ENCODE data around the gene DNAH8.
A peak's percentile ranks its signal among the peaks of the same experiment; 100 is the strongest.

Gene DNAH8, protein sequence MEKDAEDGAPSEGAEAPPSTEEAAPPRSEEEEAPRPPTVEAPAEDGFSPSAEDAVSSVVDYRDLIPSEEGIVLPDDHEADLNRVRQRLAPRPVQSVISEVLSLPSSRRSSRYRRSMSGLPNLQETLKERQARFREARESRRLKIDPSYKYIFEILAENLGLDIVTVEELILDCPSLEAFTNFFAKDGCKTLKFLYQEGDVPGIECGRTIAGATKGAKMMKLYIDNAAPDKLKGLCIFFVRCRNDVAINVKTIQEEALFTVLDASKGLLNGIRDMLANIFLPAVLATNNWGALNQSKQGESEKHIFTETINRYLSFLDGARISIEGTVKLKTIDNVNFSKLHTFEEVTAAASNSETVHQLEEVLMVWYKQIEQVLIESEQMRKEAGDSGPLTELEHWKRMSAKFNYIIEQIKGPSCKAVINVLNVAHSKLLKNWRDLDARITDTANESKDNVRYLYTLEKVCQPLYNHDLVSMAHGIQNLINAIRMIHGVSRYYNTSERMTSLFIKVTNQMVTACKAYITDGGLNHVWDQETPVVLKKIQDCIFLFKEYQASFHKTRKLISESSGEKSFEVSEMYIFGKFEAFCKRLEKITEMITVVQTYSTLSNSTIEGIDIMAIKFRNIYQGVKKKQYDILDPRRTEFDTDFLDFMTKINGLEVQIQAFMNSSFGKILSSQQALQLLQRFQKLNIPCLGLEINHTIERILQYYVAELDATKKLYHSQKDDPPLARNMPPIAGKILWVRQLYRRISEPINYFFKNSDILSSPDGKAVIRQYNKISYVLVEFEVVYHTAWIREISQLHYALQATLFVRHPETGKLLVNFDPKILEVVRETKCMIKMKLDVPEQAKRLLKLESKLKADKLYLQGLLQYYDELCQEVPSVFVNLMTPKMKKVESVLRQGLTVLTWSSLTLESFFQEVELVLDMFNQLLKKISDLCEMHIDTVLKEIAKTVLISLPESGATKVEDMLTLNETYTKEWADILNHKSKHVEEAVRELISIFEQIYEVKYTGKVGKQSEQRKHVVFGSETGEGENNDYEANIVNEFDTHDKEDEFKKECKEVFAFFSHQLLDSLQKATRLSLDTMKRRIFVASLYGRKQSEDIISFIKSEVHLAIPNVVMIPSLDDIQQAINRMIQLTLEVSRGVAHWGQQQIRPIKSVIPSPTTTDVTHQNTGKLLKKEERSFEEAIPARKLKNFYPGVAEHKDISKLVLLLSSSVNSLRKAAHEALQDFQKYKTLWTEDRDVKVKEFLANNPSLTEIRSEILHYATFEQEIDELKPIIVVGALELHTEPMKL (N-terminal part only)

DNA sequence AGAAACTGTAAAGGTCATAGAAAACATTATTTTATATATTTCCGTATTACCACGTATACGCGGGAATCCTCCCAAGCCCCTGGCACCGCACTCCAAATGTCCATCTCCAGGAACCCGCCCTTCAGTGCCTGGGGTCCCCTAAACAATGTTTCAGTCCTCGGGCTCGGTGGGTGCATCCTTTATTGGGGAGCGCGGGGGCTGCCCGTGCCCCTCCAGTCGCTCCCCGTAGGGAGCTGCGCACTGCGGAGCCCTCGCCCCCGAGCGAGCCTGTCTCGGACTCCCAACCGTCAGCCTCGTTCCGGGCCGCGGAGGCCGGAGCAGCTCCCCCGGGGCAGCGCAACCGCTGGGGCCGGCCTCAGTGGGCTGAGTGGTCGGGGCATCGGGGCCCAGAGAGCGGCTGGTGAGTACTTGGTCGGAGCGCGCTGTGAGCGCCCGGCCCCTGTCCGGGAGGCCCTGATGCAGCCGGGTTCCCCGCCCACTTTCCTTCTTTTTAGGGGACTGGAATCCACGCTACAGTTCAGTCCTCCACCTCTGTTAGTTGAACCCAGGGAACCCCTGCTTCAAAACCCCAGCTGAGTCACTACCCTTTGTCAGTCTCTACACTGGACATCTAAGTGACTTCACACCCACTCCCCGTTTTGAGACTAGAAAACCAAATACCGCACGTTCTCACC is at the start of gene DNAH8:
Gene DNAH8 (plus strand): TSS at position 296 of the 674 bp plus-strand sequence. CDS start 7,499 bp downstream, outside the sequence.
- peak; percentile 53 for DNase-seq

DNA sequence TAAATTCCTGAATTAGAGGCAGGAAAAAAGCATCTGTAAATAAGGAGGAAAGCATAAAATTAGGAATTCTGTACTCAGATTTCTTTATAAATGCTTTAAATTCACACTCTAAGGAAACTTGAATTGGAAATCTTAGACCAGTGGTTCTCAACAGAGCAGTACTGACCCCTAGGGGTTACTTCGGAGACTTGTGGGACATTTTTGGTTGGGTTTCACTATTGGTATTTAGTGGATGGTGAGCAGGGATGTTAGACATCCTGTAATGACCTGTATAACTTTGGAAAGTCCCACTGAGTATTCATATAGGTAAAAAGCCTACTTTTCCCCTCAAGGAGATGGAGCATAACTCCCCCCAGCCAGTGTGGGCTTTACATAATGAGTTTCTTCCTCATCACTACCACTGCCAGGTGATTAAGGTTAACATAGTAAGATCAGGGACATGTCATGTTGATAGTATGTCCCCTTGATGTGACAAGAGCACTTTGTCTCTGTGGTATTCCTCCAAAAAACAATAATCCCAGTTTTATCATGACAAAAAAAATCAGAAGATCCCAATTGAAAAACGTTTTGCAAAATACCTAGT is 43.1 kb upstream of the DNAH8 start:
- peak; percentile 62 for DNase-seq

DNA sequence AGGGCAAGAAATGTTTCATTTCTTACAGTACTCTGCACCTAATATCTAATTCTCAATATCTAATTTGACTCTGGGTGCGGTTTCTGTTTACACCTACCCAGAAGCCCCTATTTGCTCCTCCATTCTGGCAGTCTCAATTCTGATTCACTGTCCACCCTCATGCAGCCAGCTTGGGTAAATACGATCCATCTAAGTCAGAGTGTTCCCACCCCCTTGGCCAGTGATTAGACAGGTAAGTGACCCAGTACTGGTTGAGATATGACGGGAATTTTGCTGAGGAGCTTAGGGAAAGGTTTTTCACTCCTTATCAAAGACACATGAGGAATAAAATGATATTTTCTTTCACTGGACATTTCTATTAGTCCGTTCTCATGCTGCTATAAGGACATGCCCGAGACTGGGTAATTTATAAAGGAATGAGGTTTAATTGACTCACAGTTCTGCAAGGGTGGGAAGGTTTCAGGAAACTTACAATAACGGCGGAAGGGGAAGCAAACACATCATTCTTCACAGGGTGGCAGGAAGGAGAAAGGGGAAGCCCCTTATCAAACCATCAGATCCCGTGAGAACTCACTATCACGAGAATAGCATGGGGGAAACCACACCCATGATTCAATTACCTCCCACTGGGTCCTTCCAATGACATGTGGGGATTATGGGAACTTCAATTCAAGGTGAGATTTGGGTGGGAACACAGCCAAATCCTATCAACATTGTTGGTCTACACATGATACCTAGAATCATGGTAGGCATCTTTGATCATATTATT is 41.5 kb upstream of the DNAH8 start:
- no peak for DNase-seq

DNA sequence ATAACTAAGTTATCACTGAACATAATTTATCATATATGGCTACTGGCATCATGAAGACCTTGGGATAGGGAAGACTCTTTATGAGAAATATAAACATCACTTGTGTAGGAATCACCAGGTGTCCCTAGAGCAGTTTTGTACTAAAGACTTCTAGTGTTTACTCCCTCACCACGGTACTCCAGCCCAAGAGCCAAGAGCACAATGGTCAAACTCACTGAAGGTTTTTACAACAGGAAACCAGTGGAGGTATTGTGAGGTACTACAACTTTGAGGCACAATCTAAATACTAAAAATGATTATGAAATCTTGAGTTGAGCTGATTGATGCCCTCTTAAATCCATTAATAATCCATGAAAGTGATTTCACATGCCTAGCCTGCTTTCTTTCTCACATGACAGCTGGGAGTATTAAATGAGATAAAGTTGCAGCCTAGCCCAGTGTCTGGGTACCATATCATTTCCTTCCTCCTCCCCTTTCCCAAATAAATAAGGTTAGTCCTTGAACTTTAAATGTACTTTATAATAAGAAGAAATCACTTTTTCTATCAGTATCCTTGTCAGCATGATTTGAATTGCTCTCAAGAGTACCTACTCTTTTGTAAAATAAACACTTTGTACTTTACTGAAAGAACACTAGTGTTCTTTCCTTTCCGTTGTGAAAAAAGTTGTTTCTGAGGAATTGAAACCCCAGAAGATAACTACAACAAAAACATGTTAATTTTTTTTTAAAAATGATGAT is 38.7 kb upstream of the DNAH8 start:
- no peak for DNase-seq

DNA sequence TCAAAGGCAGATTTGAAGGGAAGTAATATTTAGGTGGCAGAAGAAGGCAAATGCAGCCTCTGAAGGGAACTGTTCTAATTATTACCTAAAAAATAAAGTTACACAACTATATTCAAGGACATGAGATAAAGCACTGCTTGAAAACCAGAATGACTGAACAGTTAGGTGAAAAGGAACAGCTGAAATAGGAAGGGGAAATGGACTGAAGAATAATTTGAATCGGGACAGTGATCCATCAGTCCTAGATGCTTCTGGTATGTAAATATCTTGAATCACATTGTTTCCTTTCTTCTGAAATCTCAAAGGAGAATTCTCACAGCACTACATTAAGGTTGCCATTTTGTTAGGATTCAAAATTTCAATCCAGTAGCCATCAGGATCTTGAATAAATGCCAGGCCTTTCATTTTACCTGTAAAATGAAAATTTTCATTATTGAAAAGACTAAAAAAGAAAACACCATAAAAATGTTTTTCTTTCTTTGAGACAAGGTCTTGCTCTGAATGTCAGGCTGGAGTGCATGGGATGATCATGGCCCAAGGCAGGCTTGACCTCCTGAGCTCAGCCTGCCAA is 38.1 kb upstream of the DNAH8 start:
- DNase-seq, result no peak

DNA sequence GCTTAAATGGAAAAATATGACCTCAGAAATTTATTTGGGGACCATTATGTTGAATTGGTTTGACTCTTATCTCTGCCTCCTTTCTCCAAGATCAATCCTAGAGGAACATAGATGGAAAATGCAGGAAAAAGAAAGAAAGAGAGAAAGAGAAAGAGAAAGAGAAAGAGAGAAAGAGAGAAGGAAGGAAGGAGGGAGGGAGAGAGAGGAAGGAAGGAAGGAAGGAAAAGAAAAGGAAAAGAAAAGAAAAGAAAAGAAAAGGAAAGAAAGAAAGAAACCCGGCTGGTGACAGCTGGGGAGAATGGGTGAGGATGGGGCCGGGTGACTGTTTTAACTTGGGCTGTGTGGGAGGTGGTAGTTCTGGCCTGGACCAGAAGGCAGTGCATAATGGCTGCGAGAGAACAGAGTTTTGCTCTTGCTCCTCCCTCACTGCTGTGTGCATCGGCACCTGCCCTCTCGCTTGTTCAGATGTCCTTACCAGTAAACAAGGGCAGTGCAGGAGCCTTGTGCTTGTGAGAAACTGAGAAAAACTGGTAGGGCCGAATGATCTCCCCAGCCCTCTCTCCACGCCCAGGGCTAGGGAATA is 36.8 kb upstream of the DNAH8 start:
- DNase-seq, result no peak

DNA sequence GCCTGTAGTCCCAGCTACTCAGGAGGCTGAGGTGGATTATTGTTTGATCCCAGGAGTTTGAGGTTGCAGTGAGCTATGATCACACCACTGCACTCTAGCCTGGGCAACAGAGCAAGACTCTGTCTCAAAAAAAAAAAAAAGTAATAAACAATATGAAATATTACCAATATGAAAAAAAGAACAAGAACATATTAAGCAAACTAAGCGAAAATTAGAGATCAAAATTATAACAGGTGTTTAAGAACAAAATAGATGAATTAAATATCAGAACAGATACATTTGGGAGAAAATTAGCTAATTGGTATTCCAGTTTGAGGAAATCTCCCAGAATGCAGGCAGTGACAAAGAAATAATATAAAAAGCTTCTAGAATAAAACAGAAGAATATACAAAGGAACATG is 35.4 kb upstream of the DNAH8 start:
- DNase-seq, result no peak

DNA sequence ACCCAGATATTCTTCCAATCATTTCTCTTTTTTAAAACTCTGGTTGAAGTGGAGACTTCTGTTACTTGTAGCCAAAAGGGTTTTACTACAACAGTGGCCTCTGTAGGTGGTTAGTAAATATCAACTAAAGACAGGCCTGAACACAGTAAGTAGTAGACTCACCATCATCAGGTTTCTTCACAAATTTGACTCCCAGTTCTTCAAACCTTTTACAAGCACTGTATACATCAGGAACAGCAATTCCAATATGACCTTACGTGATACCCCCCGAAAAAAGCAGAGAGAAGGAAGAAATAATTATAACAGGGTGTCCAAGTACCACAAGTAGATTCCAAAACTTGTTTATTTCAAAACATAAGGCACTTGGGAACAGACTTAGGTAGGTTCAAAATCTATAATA is 33.3 kb upstream of the DNAH8 start:
- no peak for DNase-seq

DNA sequence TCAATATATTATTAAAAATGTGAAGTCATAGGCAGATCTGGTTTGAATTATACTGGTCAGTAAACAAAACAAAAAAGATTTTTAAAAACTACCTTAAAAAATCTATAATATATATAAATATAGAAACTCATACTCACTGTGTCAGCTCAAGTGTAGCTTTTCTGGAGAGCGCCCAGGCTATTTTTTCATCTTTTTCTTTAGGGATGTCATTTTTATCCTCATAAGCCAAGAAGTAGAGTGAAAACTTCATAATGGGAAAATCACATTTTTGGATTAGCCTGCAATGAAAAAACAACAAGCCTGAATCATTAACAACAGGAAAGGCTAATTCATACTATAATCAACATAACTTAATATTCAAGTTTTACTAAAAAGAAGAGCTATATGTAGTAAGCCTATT is 30.9 kb upstream of the DNAH8 start:
- DNase-seq, result no peak

DNA sequence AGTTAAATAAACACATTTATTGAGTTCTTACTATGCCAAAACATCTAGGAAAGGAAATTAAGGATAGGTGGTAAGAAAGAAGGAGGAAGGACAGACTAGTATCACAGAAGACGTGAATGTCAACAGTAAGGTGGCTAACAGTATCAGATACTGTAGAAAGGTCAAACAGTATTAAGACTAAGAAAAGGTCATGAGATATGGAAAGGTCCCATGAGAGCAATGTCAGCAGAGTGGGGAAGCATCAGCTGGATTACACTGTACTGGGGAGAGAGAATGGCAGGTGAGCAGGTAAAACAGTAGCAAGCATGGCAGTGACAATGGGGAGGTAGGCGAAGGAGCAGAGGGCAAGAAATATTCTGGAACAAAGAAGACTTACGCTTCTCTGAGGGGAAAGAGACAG is 30.2 kb upstream of the DNAH8 start:
- DNase-seq, result no peak

DNA sequence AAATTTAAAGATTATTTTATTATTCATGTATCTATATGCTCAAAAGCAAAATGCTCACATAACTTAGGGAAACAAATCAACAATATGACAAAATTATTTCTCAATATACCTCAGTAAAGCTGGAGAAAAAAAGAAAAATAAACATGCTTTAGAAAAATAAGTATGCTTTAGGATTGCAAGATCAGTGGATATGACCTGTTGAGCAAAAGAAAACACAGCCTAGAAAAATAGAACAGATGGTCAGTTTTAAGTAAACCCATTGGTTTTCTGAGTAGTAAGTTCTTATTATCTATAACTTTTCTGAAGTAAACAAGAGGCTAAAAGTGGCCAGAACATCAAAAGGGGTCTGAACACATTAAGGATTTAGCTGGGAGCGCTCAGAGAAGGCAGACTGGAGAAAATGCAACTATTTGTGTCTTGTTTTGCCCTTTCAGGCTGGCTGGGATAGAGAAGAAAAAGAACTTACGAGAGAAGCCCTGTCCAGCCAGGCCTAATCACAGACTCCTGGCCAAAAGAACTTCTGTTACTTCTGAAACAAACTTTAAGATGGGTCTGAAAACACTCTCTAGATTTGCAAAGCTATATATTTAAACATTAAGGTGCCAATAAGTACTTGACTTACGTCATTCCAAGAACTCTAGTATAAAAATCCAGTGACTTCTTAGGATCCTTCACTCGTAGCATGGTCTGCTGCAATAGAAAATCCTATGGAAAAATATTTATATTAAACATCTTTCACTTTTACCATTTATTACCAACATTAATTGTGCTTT is 28.7 kb upstream of the DNAH8 start:
- no peak for DNase-seq

DNA sequence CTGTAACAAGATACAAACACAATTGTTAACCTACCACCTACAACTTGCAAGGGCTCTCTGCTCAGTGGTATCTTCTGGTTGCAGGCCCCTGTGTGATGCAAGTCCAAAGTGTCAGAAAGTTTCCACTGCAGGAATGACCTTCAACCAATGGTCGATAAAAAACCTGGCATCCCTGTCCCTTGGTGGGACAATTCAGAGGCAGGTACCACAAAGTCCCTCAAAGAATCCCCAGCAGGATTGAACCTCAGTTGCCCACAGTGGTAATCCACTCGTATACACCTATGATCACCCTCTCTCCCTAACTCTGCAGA is 28.1 kb upstream of the DNAH8 start:
- DNase-seq, result no peak

DNA sequence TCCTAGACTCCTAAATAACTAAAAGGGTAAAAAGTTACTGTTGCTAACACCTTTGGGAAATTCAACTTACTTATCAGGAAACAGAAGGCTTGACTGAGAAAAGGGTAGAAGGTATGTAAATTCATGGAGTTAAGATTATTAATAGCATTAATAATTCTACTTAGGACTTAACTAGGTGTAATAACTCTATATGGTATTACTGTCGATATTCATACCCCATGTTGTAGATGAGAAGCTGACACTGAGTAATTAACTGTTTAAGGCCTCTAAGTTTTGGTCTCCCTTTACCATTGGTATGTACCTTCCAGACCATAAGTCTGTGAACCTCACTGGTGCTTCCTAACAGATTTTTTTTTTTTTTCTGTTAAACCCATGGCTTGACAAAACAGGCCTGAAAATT is 27.6 kb upstream of the DNAH8 start:
- DNase-seq, result no peak

DNA sequence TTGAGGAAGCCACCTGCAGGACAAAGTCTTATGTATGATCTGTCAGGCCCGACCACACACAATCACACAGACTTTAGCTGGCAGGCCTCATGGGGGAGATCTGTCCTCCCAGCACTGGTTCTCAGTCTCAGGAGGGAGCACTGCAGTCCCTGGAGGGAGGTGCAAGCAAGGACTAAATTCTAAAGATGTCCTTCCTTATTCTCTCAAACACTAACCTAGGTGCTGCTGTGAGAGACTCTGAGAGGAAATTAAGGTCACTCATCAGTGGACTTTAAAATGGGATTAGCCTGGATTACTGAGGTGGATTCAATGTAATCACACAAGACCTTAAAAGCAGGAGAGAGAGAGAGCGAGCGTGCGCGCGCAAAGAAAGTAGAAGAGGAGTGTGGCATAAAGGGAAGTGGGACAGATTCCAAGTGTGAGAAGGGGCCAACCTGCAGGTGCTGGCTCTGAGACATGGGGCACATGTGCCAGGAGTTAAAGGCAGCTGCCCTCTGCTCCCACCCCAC is 26.5 kb upstream of the DNAH8 start:
- no peak for DNase-seq

DNA sequence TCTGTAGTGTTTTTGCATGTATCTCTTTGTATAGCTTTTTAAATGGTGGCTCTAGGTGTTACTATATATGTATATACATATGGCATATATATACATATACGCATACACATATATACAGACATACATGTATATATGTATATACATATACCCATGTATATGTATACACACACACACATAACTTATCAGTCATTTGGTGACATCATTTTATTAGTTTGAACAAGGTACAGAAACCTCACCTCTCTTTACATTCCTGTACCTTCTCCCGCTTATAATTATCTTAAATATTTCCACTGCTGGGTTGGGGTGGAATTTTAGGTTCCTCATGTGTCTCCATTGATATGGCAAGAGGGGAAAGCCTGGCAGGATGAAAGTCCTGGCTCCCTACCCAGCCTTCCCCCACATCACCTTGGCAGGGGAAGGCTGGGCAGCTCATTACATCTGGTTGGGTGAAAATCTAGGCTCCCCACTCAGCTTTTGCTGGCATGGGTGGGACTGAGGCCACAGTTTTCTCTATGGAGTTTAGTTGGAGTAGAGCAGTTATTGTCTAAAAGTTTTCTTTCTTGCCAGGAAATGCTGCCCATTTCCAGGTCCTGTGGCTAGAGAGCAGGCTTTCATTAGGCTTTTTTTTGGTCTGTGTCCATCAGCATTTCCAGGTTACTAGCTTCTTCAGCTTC is 19.7 kb upstream of the DNAH8 start:
- no peak for DNase-seq

DNA sequence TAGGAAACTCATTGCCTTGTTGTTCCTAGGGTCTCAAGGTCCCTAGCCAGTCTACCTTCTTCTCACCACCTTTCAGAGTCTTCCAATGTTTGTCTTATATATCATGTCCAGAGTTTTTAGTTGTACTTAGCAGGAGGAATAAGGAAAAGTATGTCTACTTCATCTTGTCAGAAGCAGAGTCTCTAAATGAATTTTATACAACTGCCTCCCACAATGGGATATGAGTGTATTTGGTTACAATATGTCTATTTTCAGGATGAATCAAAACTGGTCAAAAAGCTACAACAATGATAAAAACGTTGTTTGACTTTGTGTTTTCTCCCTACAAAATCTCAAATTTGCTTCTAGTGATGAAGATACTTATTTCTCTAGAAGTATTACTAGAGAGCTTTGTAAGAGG is 19.2 kb upstream of the DNAH8 start:
- no peak for DNase-seq

DNA sequence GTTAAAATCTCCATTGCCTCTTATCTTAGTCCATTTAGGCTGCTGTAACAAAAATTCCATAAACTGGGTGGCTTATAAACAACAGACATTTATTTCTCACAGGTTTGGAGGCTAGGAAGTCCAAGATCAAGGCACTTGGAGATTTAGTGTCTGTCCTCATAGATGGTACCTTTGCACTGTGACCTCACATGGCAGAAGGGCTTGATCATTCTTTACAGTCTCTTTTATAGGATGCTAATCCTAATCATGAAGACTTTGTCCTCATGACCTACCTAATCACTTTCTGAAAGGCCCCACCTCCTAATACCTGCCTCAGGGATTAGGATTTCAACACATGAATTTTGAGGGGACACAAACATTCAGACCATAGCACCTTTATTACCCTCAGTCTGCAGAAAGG is 18.8 kb upstream of the DNAH8 start:
- no peak for DNase-seq

DNA sequence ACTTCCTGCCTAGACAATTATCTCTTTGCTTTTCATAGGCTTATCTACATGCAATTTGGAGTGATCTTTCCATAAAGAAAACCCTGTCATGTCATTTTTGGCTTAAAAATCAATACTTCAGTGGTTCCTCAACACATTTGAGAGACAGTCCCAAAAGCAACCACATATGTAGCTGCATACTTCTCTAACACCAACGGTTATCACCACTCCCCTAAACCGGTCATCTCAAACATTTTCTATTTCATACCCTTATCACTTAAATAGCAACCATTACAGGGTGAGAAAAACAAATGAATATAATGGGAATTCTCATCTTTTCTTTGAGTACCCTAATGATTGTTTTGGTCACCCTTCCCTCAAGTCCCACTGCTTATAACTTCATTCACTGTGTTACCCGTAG is 17.3 kb upstream of the DNAH8 start:
- DNase-seq, result no peak
